ENCODE results near the gene PCSK9.
"Not testable (repeated sequence)": the region's sequence is repeated elsewhere in the genome, so short reads cannot be mapped to it uniquely, and the experiment has no call there.

PCSK9 gene

GRCh38 chr1:55079651-55080050 lies 40.3 kb downstream of the PCSK9 start:
- DNase-seq (ENCODE audit: low read depth): no peak

GRCh38 chr1:55081188-55081904 lies 42.0 kb downstream of the PCSK9 start:
- DNase-seq (ENCODE audit: low read depth): no peak

GRCh38 chr1:55081905-55082296 lies 42.6 kb downstream of the PCSK9 start:
- no peak for DNase-seq (ENCODE audit: low read depth)

- DNase-seq (ENCODE audit: low read depth): no peak
Measured at GRCh38 chr1:55084257-55084656, 44.9 kb downstream of the PCSK9 start.

- no peak for DNase-seq (ENCODE audit: low read depth)
Measured at GRCh38 chr1:55087439-55087838, 48.1 kb downstream of the PCSK9 start.

GRCh38 chr1:55088413-55088812 lies 49.1 kb downstream of the PCSK9 start:
- DNase-seq (ENCODE audit: low read depth): no peak

- no peak for DNase-seq (ENCODE audit: low read depth)
Measured at GRCh38 chr1:55089683-55090082, 50.3 kb downstream of the PCSK9 start.

- no peak for DNase-seq (ENCODE audit: low read depth)
Measured at GRCh38 chr1:55092475-55092874, 53.1 kb downstream of the PCSK9 start.

GRCh38 chr1:55095095-55095494 lies 55.7 kb downstream of the PCSK9 start:
- no peak for DNase-seq (ENCODE audit: low read depth)

- no peak for DNase-seq (ENCODE audit: low read depth)
Measured at GRCh38 chr1:55103891-55104290, 64.5 kb downstream of the PCSK9 start.

GRCh38 chr1:55107101-55107500 lies 67.8 kb downstream of the PCSK9 start:
- no peak for DNase-seq (ENCODE audit: low read depth)

GRCh38 chr1:55109005-55109404 lies 69.7 kb downstream of the PCSK9 start:
- not testable (repeated sequence) for DNase-seq (ENCODE audit: low read depth)
